C1 segment of cervical spinal cord (tissue), 14 donors: ENCODE results near the gene CILP.
"Not testable (repeated sequence)": the region's sequence is repeated elsewhere in the genome, so short reads cannot be mapped to it uniquely, and the experiment has no call there.

Experiments used
- DNase-seq, 14 donors: peaks; one replicate each; lab custom pipeline; 2025; lab: John Stamatoyannopoulos, UW

CILP gene

GRCh38 chr15:65196637-65197336, 14.5 kb downstream of the CILP start:
- no peak for DNase-seq

- DNase-seq, result no peak
Measured at GRCh38 chr15:65195548-65195923, 15.7 kb downstream of the CILP start.

GRCh38 chr15:65194826-65195547, 16.3 kb downstream of the CILP start:
- DNase-seq, result no peak

- DNase-seq, result no peak
Measured at GRCh38 chr15:65192016-65192415, 19.3 kb downstream of the CILP start.

GRCh38 chr15:65189102-65189740, 22.1 kb downstream of the CILP start:
- DNase-seq, result peak in 2 of 14 donors; percentile 10 to 13

GRCh38 chr15:65188472-65188871, 22.8 kb downstream of the CILP start:
- DNase-seq, result not testable (repeated sequence)

- peak; percentile 46 to 94 (median 88) for DNase-seq
Measured at GRCh38 chr15:65184868-65185717, 26.2 kb downstream of the CILP start, which contains the start of gene CLPX. Gene CLPX, minus strand, starts transcription at chr15:65185342. Its CDS starts 189 bp downstream, at chr15:65185153.

GRCh38 chr15:65184305-65184867, 26.9 kb downstream of the CILP start:
- DNase-seq, result peak in 11 of 14 donors; percentile 7 to 70 (median 56)

- DNase-seq, result no peak
Measured at GRCh38 chr15:65183865-65184159, 27.5 kb downstream of the CILP start.

- no peak for DNase-seq
Measured at GRCh38 chr15:65182538-65182937, 28.7 kb downstream of the CILP start.

GRCh38 chr15:65181582-65182353, 29.5 kb downstream of the CILP start:
- DNase-seq, result not testable (repeated sequence)

- DNase-seq, result no peak
Measured at GRCh38 chr15:65180167-65180566, 31.1 kb downstream of the CILP start.

GRCh38 chr15:65177901-65178300, 33.4 kb downstream of the CILP start:
- no peak for DNase-seq

GRCh38 chr15:65176056-65176455, 35.2 kb downstream of the CILP start:
- no peak for DNase-seq

- DNase-seq, result no peak
Measured at GRCh38 chr15:65175511-65175910, 35.8 kb downstream of the CILP start.

- DNase-seq, result no peak
Measured at GRCh38 chr15:65174509-65174908, 36.8 kb downstream of the CILP start.

GRCh38 chr15:65172531-65172930, 38.7 kb downstream of the CILP start:
- DNase-seq, result no peak

GRCh38 chr15:65171428-65171827, 39.8 kb downstream of the CILP start:
- no peak for DNase-seq

GRCh38 chr15:65165875-65166274, 45.4 kb downstream of the CILP start:
- DNase-seq, result no peak

- DNase-seq, result no peak
Measured at GRCh38 chr15:65164139-65164538, 47.1 kb downstream of the CILP start.

- DNase-seq, result no peak
Measured at GRCh38 chr15:65163041-65163440, 48.2 kb downstream of the CILP start.
